ENCODE measurements around the gene OR2A12.

OR2A12 gene

DNA sequence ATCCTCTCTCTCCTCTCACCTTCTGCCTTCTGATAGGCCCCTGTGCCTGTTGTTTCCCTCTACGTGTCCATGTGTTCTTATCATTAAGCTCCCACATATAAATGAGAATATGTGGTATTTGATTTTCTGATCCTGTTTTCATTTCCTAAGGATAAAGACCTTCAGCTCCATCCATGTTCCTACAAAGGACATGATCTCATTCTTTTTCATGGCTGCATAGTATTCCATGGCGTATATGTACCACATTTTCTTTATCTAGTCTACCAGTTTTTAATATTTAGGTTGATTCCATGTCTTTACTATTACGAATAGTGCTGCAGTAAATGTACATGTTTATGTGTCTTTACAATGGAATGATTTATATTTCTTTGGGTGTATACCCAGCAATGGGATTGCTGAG is 4.6 kb downstream of the OR2A12 start:
- Histone ChIP-seq H3K27ac (no peak overlapping the region), H3K4me3 (ENCODE audit: low read depth, low read length) (no peak overlapping the region)
- TF ChIP-seq, protein P1, sequence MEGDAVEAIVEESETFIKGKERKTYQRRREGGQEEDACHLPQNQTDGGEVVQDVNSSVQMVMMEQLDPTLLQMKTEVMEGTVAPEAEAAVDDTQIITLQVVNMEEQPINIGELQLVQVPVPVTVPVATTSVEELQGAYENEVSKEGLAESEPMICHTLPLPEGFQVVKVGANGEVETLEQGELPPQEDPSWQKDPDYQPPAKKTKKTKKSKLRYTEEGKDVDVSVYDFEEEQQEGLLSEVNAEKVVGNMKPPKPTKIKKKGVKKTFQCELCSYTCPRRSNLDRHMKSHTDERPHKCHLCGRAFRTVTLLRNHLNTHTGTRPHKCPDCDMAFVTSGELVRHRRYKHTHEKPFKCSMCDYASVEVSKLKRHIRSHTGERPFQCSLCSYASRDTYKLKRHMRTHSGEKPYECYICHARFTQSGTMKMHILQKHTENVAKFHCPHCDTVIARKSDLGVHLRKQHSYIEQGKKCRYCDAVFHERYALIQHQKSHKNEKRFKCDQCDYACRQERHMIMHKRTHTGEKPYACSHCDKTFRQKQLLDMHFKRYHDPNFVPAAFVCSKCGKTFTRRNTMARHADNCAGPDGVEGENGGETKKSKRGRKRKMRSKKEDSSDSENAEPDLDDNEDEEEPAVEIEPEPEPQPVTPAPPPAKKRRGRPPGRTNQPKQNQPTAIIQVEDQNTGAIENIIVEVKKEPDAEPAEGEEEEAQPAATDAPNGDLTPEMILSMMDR (IDR thresholded peaks at IDR 0.05), result no peak

DNA sequence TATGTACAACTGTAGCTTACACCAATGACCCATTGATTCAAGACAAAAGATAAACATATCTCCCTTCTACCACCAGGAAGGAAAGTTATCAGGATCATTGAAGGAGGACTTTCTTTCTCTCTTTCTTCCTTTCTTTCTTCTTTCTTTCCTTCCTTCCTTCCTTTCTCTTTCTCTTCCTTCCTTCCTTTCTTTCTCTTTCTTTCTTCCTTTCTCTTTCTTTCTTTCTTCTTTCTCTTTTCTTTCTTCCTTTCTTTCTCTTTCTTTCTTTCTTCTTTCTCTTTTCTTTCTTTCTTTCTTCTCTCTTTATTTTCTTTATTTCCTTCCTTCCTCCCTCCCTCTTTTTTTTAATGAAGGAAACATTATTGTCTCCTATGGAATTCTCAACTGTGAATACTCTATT is 12.7 kb downstream of the OR2A12 start:
- no peaks in the 10 kb centered on the region for H3K36me3 ChIP-seq (ENCODE audit: control insufficient read depth, insufficient read depth, low read length)
- H3K4me1 ChIP-seq, result no peaks in the 10 kb centered on the region
- no peaks in the 10 kb centered on the region for H3K79me2 ChIP-seq
- no peak overlapping the region for H2AFZ ChIP-seq
- no peak overlapping the region for H3K27ac ChIP-seq
- no peak overlapping the region for H3K4me2 ChIP-seq (ENCODE audit: low read length)
- H3K27me3 ChIP-seq (ENCODE audit: control insufficient read depth, insufficient read depth, low read length), result no peaks in the 10 kb centered on the region
- no peaks in the 10 kb centered on the region for H3K9me3 ChIP-seq (ENCODE audit: control insufficient read depth, low read length)
- TF ChIP-seq, protein P1 (IDR thresholded peaks at IDR 0.05), result no peak
- H3K9ac ChIP-seq, result no peak overlapping the region
- no peak overlapping the region for H3K4me3 ChIP-seq (ENCODE audit: low read depth, low read length)

More for the DNA sequence above, 4.6 kb downstream of the OR2A12 start:
- Histone ChIP-seq H3K9ac (no peak overlapping the region), H3K27me3 (ENCODE audit: control insufficient read depth, insufficient read depth, low read length) (no peaks in the 10 kb centered on the region), H2AFZ (no peak overlapping the region), H3K36me3 (ENCODE audit: control insufficient read depth, insufficient read depth, low read length) (no peaks in the 10 kb centered on the region), H3K4me2 (ENCODE audit: low read length) (no peak overlapping the region), H3K4me1 (no peaks in the 10 kb centered on the region), H3K79me2 (no peaks in the 10 kb centered on the region), H3K9me3 (ENCODE audit: control insufficient read depth, low read length) (no peaks in the 10 kb centered on the region)

DNA sequence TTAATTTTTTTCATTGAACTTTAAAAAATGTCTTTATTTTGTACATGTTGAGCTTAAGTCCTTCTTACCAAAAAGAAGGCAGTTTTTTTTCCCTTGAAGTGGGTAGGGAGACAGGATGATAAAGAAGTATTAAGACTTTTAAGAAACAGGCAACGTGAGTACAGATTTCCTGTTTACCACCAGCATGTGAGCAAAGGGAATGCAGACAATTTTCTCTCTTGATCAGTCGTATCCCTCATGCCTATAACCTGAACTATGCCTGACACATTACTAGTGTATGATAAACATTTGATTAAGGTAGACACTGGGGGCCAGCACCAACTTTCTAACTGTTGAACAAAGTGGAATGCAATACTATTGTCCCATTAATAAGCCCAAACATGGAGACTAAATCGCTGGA is 14.5 kb downstream of the OR2A12 start:
- no peak overlapping the region for H3K4me2 ChIP-seq (ENCODE audit: low read length)
- H3K9me3 ChIP-seq (ENCODE audit: control insufficient read depth, low read length), result no peaks in the 10 kb centered on the region
- no peak overlapping the region for H3K27ac ChIP-seq
- TF ChIP-seq, protein P1 (IDR thresholded peaks at IDR 0.05), result no peak
- no peak overlapping the region for H3K4me3 ChIP-seq (ENCODE audit: low read depth, low read length)
- H3K27me3 ChIP-seq (ENCODE audit: control insufficient read depth, insufficient read depth, low read length), result no peaks in the 10 kb centered on the region
- H3K36me3 ChIP-seq (ENCODE audit: control insufficient read depth, insufficient read depth, low read length), result no peaks in the 10 kb centered on the region
- no peak overlapping the region for H3K9ac ChIP-seq
- no peaks in the 10 kb centered on the region for H3K79me2 ChIP-seq
- H3K4me1 ChIP-seq, result no peaks in the 10 kb centered on the region
- H2AFZ ChIP-seq, result no peak overlapping the region

DNA sequence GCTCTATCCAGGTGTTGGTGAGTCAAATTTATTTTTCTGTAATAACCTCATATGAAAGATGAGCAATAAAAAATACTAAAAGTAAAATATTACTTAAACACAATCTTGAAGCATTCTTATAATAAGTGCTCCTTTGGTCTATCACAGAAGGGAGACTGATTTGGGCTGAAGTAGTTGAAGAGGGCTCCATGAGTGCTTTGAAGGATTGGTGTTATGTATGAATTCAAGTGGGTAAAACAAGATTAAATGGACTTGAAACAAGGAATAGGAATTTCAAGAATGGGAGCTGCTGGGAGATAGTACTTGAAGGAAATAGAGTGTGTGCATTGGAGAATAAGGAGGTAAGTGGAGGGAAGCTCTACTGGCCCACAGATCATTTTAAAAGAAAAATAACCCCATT is 16.0 kb downstream of the OR2A12 start:
- no peak overlapping the region for H3K4me3 ChIP-seq (ENCODE audit: low read depth, low read length)
- no peak overlapping the region for H3K9ac ChIP-seq
- H3K79me2 ChIP-seq, result no peaks in the 10 kb centered on the region
- H3K9me3 ChIP-seq (ENCODE audit: control insufficient read depth, low read length), result no peaks in the 10 kb centered on the region
- H3K27ac ChIP-seq, result no peak overlapping the region
- H3K4me2 ChIP-seq (ENCODE audit: low read length), result no peak overlapping the region
- no peak overlapping the region for H2AFZ ChIP-seq
- TF ChIP-seq, protein P1 (IDR thresholded peaks at IDR 0.05), result no peak
- H3K4me1 ChIP-seq, result no peaks in the 10 kb centered on the region
- H3K27me3 ChIP-seq (ENCODE audit: control insufficient read depth, insufficient read depth, low read length), result no peaks in the 10 kb centered on the region
- H3K36me3 ChIP-seq (ENCODE audit: control insufficient read depth, insufficient read depth, low read length), result no peaks in the 10 kb centered on the region

DNA sequence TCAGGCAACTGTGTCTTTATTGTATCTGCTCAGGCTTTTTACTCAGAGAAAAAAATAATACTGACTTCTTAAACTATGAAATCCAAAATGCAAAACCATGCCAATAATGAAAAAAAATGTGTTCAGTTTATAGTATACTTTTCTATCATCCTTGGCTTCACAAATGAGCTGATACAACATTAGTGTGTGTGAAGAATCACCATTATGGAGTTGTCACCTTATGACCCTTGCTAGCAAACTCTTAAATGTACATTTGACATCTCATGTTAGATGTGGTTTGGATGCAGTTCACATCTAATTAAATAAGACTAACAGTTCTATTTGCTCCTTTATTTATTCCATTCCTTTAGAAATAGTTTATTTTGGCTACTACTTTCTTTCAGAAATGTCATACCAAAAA is 19.1 kb downstream of the OR2A12 start:
- Histone ChIP-seq H3K9ac (no peak overlapping the region), H3K4me1 (no peaks in the 10 kb centered on the region), H3K27ac (no peak overlapping the region), H3K4me2 (ENCODE audit: low read length) (no peak overlapping the region), H3K27me3 (ENCODE audit: control insufficient read depth, insufficient read depth, low read length) (no peaks in the 10 kb centered on the region), H2AFZ (no peak overlapping the region), H3K4me3 (ENCODE audit: low read depth, low read length) (no peak overlapping the region), H3K36me3 (ENCODE audit: control insufficient read depth, insufficient read depth, low read length) (no peaks in the 10 kb centered on the region), H3K9me3 (ENCODE audit: control insufficient read depth, low read length) (no peaks in the 10 kb centered on the region), H3K79me2 (no peaks in the 10 kb centered on the region)
- TF ChIP-seq, protein P1 (IDR thresholded peaks at IDR 0.05), result no peak
